ENCODE measurements around the gene TBC1D7. TPM values are rescaled to one million over a fixed set of nuclear protein-coding genes. Genes with fewer than 3 reads are reported as not detected.

TBC1D7 gene
- total RNA-seq, 1 experiment from 2014 or later = 44.9 TPM

GRCh38 chr6:13288969-13289391 lies 39.4 kb downstream of the TBC1D7 start:
- Mint-ChIP-seq H3K36me3 (peaks cover 53% of the 10 kb centered on the region), H3K4me1 (no peaks in the 10 kb centered on the region), H3K27me3 (ENCODE audit: low read depth) (no peaks in the 10 kb centered on the region), H3K27ac (no peak overlapping the region), H3K9me3 (peaks cover 19% of the 10 kb centered on the region), H3K4me3 (no peak overlapping the region)
- no peak for TF ChIP-seq ZNF219 (CRISPR knock-in tag; IDR thresholded peaks at IDR 0.05; ENCODE audit: borderline replicate concordance)
- no peak for TF ChIP-seq ZNF512 (CRISPR knock-in tag; IDR thresholded peaks at IDR 0.05; ENCODE audit: borderline replicate concordance)
- no peak for TF ChIP-seq IRF2 (CRISPR knock-in tag; IDR thresholded peaks at IDR 0.05; ENCODE audit: borderline replicate concordance, low read depth)
- TF ChIP-seq, protein P1, sequence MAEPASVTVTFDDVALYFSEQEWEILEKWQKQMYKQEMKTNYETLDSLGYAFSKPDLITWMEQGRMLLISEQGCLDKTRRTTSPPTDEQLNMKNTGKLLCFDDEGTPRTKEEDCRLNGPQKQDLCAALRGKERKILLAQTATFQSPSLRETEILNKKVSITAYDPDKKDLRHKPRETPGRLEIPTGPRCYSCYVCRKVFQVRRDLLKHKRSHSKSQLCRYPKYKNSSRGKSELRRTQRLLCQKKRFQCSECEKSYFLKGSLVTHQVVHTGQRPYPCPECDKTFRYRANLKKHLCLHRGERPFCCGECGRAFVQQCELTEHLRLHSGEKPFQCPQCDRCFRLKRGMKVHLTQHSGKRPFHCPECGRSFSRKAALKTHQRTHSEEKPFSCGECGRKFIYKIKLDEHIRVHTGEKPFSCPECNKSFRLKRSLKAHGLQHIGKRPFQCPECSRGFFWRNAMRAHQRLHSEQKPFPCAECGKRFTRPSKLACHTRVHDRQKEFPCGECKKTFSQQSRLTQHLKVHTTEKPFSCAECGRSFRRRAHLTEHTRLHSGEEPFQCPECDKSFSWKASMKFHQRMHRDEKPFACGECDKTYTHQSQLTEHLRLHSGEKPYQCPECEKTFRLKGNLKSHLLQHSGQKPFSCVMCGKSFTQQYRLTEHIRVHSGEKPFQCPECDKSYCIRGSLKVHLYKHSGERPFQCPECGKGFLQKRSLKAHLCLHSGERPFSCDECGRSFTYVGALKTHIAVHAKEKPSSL (CRISPR knock-in tag; conservative IDR thresholded peaks at IDR 0.05) = no peak
- no peak for TF ChIP-seq ZNF396 (CRISPR knock-in tag; IDR thresholded peaks at IDR 0.05; ENCODE audit: borderline replicate concordance)
- no peak for TF ChIP-seq CREM (CRISPR knock-in tag; IDR thresholded peaks at IDR 0.05)
- TF ChIP-seq CBFB (CRISPR knock-in tag; IDR thresholded peaks at IDR 0.05; ENCODE audit: low read depth) = no peak
- no peak for TF ChIP-seq ETV6 (CRISPR knock-in tag; IDR thresholded peaks at IDR 0.05)
- TF ChIP-seq, protein P2, sequence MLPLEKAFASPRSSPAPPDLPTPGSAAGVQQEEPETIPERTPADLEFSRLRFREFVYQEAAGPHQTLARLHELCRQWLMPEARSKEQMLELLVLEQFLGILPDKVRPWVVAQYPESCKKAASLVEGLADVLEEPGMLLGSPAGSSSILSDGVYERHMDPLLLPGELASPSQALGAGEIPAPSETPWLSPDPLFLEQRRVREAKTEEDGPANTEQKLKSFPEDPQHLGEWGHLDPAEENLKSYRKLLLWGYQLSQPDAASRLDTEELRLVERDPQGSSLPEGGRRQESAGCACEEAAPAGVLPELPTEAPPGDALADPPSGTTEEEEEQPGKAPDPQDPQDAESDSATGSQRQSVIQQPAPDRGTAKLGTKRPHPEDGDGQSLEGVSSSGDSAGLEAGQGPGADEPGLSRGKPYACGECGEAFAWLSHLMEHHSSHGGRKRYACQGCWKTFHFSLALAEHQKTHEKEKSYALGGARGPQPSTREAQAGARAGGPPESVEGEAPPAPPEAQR (CRISPR knock-in tag; IDR thresholded peaks at IDR 0.05) = no peak
- no peak for TF ChIP-seq ZBTB21 (CRISPR knock-in tag; IDR thresholded peaks at IDR 0.05; ENCODE audit: borderline replicate concordance)
- no peak for TF ChIP-seq ESRRA (CRISPR knock-in tag; IDR thresholded peaks at IDR 0.05; ENCODE audit: borderline replicate concordance)
- TF ChIP-seq PRDM15 (CRISPR knock-in tag; IDR thresholded peaks at IDR 0.05) = no peak
- TF ChIP-seq, protein P3, sequence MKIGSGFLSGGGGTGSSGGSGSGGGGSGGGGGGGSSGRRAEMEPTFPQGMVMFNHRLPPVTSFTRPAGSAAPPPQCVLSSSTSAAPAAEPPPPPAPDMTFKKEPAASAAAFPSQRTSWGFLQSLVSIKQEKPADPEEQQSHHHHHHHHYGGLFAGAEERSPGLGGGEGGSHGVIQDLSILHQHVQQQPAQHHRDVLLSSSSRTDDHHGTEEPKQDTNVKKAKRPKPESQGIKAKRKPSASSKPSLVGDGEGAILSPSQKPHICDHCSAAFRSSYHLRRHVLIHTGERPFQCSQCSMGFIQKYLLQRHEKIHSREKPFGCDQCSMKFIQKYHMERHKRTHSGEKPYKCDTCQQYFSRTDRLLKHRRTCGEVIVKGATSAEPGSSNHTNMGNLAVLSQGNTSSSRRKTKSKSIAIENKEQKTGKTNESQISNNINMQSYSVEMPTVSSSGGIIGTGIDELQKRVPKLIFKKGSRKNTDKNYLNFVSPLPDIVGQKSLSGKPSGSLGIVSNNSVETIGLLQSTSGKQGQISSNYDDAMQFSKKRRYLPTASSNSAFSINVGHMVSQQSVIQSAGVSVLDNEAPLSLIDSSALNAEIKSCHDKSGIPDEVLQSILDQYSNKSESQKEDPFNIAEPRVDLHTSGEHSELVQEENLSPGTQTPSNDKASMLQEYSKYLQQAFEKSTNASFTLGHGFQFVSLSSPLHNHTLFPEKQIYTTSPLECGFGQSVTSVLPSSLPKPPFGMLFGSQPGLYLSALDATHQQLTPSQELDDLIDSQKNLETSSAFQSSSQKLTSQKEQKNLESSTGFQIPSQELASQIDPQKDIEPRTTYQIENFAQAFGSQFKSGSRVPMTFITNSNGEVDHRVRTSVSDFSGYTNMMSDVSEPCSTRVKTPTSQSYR (CRISPR knock-in tag; IDR thresholded peaks at IDR 0.05) = no peak
- TF ChIP-seq E2F5 (CRISPR knock-in tag; IDR thresholded peaks at IDR 0.05) = no peak
- TF ChIP-seq NR3C1 (CRISPR knock-in tag; conservative IDR thresholded peaks at IDR 0.05; ENCODE audit: low read depth) = no peak
- DNase-seq (ENCODE audit: low spot score) (no peak), ATAC-seq (no peak)
- ChIA-PET POLR2A (no interaction called here), CTCF (interaction anchor here (1.1 kb wide), 1 partner anchor 39 kb away, joined by 3 read pairs; the partner anchor contains the start of gene TBC1D7)

All from WTC11 (cell line).